Activated naive CD8-positive, alpha-beta T cell treated with anti-CD3 and anti-CD28 coated beads, Interleukin-2, amount 10 ng/mL, durations not matched to agents 7 days and 5 days (primary cell): ENCODE data around the gene CKB. TPM values are rescaled to one million over a fixed set of nuclear protein-coding genes. Genes with fewer than 3 reads are reported as not detected.

Experiments used
- ATAC-seq: fragments of 150-1000 bp; cut with Tn5 transposase; one replicate; pipeline ENCODE4 v1.10.0; 2021; ENCODE audit warnings: low read depth, moderate library complexity
- POLR2A ChIA-PET: fragments of 350-600 bp; sonication (Branson Sonifier 250); formaldehyde crosslinking; loops from one replicate; lab custom pipeline; 2021; ENCODE audit warnings: antibody characterized with exemption; lab: Charles Lee
- DNase-seq: peaks from one replicate; pipeline ENCODE4 v3.0.0; 2021
- H3K27ac Mint-ChIP-seq: one replicate; pipeline ENCODE4 v1.8.0; 2022; ENCODE audit warnings: mild to moderate bottlenecking, mixed read lengths
- H3K27me3 Mint-ChIP-seq: one replicate; pipeline ENCODE4 v1.8.0; 2022; ENCODE audit warnings: mild to moderate bottlenecking, moderate library complexity, mixed read lengths
- H3K36me3 Mint-ChIP-seq: one replicate; pipeline ENCODE4 v1.8.0; 2021; ENCODE audit warnings: mild to moderate bottlenecking, mixed read lengths
- H3K4me1 Mint-ChIP-seq: one replicate; pipeline ENCODE4 v1.8.0; 2021; ENCODE audit warnings: mixed read lengths
- H3K4me3 Mint-ChIP-seq: one replicate; pipeline ENCODE4 v1.8.0; 2022; ENCODE audit warnings: mild to moderate bottlenecking, moderate library complexity, mixed read lengths
- H3K9me3 Mint-ChIP-seq: one replicate; pipeline ENCODE4 v1.8.0; 2021; ENCODE audit warnings: mixed read lengths
- total RNA-seq, 2 experiments: library from RNA; stranded (reverse); gene quantifications; one replicate each; pipeline ENCODE4 v1.2.3, GENCODE V29; 2021

CKB gene
- total RNA-seq, 2 experiments from 2014 or later = 4.3 to 4.4 TPM

DNA sequence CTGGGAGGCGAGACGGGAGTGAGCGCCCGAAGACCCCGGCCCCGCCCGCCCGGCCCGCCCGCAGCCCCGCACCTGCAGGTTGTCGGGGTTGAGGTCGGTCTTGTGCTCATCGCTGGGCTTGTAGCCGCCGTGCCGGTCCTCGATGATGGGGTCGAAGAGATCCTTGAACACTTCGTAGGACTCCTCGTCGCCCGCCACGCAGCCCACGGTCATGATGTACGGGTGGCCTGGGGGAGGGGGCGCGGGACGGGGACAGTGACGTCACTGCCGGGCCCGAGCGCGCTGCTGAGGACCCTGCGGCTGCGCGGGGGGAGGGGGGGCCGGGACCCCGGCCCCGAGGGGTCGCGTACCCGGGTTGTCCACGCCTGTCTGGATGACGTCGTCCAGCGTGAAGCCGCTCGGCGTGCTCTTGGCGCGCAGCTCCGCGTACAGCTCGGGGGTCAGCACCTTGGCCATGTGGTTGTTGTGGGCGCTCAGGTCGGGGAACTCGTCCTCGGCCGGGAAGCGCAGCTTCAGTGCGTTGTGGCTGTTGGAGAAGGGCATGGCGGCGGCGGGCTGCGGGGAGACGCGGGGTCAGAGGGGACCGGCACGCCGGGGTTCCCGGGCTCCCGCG lies 573 bp downstream of the CKB start:
- H3K4me3 Mint-ChIP-seq = peak overlapping the region; percentile 40
- H3K9me3 Mint-ChIP-seq = no peaks in the 10 kb centered on the region
- H3K36me3 Mint-ChIP-seq = no peaks in the 10 kb centered on the region
- H3K4me1 Mint-ChIP-seq = peaks cover 14% of the 10 kb centered on the region
- no peak overlapping the region for H3K27ac Mint-ChIP-seq
- peaks cover 18% of the 10 kb centered on the region for H3K27me3 Mint-ChIP-seq
- DNase-seq (no peak), ATAC-seq (no peak)
- POLR2A ChIA-PET = interaction anchor here (1.0 to 2.0 kb wide), 3 partner anchors 22 to 188 kb away, joined by 3 to 10 read pairs (median 3); partner anchors contain the start of genes BAG5 and EIF5

DNA sequence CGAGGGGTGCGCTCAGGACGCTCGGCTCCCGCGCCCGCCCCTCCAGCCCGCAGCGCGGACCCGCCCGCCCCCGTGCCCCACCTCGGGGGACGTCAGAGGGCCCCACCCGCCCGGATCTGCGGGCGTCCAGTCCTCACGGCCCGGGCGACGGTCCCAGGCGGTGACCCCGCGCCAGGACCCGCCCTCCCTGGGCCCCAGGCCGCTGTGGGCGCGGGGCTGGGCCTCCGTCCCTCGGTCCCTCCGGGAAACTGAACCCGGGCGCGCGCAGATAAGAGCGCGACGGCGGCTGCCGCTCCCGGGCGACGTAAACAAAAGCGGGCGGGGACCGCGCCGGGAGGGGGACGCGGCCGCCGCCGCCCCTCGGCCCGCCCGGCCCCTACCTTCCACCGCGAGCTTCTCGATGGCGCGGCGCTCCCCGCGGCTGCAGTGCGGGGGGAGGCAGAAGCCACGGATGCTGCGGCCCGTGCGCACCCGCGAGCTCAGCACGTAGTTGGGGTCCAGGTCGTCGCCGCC lies 1.1 kb downstream of the CKB start:
- H3K36me3 Mint-ChIP-seq = no peaks in the 10 kb centered on the region
- H3K27ac Mint-ChIP-seq = no peak overlapping the region
- peaks cover 18% of the 10 kb centered on the region for H3K27me3 Mint-ChIP-seq
- DNase-seq (peak; percentile 59), ATAC-seq (peak; percentile 20)
- POLR2A ChIA-PET = interaction anchor here (1.0 to 2.0 kb wide), 5 partner anchors 13 to 187 kb away, joined by 3 to 10 read pairs (median 4); partner anchors contain the start of genes BAG5 and EIF5
- no peaks in the 10 kb centered on the region for H3K9me3 Mint-ChIP-seq
- H3K4me1 Mint-ChIP-seq = peaks cover 8% of the 10 kb centered on the region
- H3K4me3 Mint-ChIP-seq = peak overlapping the region; percentile 22

DNA sequence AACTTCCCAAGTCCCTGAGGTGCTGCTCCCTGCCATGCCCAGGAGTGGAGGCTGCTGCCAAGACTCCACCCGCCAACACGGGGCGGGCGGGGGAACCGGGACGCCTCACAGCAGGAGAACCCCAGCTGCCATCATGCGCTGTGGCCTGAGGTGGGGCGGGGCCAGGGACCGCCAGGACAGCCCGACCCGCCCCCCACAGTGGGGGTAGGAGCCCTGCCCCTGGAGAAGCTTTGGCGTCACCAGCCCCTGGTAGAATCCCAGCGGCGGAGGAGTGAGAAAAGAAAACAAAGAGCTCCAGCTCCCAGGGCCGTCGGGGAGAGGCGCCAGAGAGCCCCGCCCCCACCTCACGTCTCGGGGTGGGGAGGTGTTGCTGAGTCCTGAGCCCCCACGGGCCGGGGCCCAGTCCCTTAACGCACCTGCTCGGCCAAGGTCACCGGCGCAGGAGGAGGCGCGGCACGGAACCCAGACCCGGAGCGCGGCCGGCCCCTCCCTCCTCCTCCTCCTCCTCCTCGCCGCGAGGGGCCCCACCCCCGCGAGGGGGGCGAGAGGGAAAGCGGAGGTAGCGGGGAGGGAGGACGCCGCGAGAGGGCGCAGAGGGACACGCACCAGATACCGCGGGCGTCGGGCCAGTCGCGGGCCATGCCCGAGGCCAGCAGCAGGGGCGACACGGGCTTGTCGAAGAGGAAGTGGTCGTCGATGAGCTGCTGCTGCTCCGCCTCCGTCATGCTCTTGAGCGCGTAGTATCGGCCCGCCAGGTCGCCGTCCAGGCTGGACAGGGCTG lies 1.8 kb downstream of the CKB start:
- H3K9me3 Mint-ChIP-seq = no peaks in the 10 kb centered on the region
- H3K4me3 Mint-ChIP-seq = peak overlapping the region; percentile 58
- no peak overlapping the region for H3K27ac Mint-ChIP-seq
- POLR2A ChIA-PET = interaction anchor here (1.0 to 2.0 kb wide), 5 partner anchors 14 to 187 kb away, joined by 3 to 10 read pairs (median 4); partner anchors contain the start of genes BAG5 and EIF5
- ATAC-seq = peak; percentile 68
- DNase-seq = peak; percentile 77
- H3K4me1 Mint-ChIP-seq = peaks cover 8% of the 10 kb centered on the region
- H3K27me3 Mint-ChIP-seq = peaks cover 18% of the 10 kb centered on the region
- no peaks in the 10 kb centered on the region for H3K36me3 Mint-ChIP-seq

DNA sequence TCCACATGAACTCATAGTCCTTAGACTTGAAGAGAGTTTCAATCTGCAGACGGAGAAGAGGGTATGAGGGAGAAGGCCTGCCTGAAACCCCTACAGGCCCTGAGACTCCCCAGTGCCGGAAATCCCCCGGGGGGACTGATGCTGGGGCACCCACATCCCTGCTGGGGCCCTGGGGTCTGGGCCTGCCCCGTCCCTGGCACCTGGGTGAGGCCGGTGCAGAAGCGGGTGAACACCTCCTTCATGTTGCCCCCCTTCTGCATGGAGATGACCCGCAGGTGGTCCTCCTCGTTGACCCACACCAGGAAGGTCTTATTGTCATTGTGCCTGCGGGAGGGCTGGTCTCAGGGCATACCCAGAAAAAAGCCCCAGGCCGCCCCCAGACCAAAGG lies 2.4 kb downstream of the CKB start:
- H3K36me3 Mint-ChIP-seq = no peaks in the 10 kb centered on the region
- H3K9me3 Mint-ChIP-seq = no peaks in the 10 kb centered on the region
- ATAC-seq = no peak
- H3K27me3 Mint-ChIP-seq = peaks cover 18% of the 10 kb centered on the region
- peak; percentile 39 for DNase-seq
- POLR2A ChIA-PET = interaction anchor here (2.0 kb wide), 1 partner anchor 42 kb away, joined by 10 read pairs; the partner anchor contains the start of gene BAG5
- H3K4me1 Mint-ChIP-seq = peaks cover 8% of the 10 kb centered on the region
- H3K4me3 Mint-ChIP-seq = peak overlapping the region; percentile 45
- no peak overlapping the region for H3K27ac Mint-ChIP-seq

DNA sequence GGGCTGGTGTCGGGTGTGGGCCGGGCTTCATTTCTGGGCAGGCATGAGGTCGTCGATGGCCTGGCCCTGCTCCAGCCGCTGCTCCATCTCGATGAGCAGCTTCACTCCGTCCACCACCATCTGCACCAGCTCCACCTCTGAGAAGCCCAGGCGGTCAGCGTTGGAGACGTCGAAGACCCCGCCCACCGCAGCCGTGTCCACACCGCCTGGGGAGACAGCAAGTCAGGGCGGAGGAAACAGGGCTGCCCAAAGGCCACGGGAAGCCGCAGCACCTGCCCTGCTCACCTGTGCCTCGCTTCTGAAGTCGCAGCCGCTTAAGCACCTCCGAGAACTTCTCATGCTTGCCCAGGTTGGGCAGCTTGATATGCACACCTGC lies 2.8 kb downstream of the CKB start:
- ATAC-seq = no peak
- no peaks in the 10 kb centered on the region for H3K9me3 Mint-ChIP-seq
- H3K36me3 Mint-ChIP-seq = no peaks in the 10 kb centered on the region
- peak; percentile 34 for DNase-seq
- H3K27ac Mint-ChIP-seq = no peak overlapping the region
- POLR2A ChIA-PET = interaction anchor here (0.7 kb wide), 1 partner anchor 20 kb away, joined by 3 read pairs; no protein-coding TSS in a partner anchor
- H3K4me1 Mint-ChIP-seq = peaks cover 8% of the 10 kb centered on the region
- peaks cover 16% of the 10 kb centered on the region for H3K27me3 Mint-ChIP-seq
- peak overlapping the region; percentile 45 for H3K4me3 Mint-ChIP-seq

DNA sequence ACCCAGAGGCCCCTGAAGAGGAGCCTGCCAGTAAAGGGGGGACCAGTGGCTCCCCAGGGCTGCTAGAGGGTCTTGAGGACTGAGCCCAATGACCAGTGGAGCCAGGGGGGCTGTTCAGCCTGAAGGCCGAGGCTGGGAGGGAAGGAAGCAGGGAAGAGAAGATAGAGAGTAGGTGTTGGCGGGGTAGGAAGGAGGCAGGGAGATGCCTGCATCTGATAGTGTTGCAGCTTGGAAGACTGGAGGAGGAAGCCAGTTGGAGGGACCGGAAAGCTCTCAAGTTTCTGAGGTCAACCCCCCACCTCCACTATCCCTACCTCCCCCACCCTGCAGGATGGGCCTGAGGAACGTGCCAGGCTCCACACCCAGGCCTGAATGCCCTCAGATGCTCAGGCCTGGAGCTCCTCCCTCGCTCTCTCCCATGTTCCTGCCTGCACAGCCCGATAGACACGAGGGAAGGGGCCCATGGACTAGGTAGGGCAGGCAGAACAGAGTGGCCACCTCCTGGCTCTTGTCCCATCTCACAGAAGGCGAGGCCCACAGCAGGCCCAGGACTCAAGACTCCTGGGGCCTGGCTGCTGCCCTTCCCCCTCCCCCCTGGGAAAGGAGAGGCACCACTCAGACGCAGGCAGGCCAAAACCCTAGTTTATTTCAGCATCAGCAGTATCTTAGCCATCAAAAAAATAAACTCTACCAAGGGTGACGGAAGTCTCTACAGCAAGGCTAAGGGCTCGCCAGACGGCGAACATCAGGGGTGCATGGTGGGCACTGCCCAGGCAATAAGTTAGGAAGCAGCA lies 3.4 kb downstream of the CKB start:
- Mint-ChIP-seq H3K27ac (peak overlapping the region; percentile 70), H3K9me3 (no peaks in the 10 kb centered on the region), H3K36me3 (no peaks in the 10 kb centered on the region), H3K27me3 (peaks cover 11% of the 10 kb centered on the region), H3K4me1 (peaks cover 8% of the 10 kb centered on the region), H3K4me3 (peak overlapping the region; percentile 63)
- POLR2A ChIA-PET = interaction anchor here (0.6 to 1.6 kb wide), 4 partner anchors 9 to 43 kb away, joined by 3 to 6 read pairs (median 3); partner anchors contain the start of genes BAG5, COA8 and TRMT61A
- DNase-seq = peak; percentile 36
- ATAC-seq = no peak

DNA sequence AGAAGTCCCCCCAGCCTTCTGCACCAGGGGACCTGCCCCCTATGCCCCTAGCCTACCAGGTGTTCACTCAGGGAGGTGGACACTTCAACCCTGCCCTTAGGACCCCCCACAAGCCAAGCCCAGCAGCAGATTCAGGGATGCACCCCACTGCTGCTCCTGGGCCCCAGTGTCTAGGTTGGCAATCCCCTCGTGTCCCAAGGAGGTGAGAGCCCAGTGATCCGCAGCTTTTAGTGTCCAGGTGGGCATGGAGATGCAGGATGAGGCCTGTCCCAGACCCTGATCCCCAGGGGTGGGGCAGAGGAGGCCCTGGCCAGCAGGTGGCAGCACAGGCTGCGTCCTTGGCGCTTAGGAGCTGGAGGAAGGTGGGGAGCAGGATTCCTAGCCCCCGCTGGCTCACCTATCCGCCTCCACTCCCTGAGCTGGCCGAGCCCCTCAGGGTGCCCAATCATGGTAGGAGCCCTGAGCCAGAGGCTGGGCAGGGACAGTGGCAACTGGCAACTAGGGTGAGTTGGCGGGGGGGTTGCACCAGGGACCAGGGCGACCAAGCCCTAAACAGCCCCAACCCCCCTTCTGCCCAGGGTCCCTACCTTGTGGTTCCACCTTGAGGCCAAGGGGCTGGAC lies 4.1 kb downstream of the CKB start:
- POLR2A ChIA-PET = interaction anchor here (0.6 to 1.6 kb wide), 4 partner anchors 10 to 129 kb away, joined by 3 to 6 read pairs (median 3); partner anchors contain the start of genes BAG5, COA8 and TRMT61A
- Mint-ChIP-seq H3K9me3 (no peaks in the 10 kb centered on the region), H3K36me3 (no peaks in the 10 kb centered on the region), H3K27me3 (peaks cover 4% of the 10 kb centered on the region), H3K4me3 (peak overlapping the region; percentile 13), H3K27ac (no peak overlapping the region), H3K4me1 (peaks cover 8% of the 10 kb centered on the region)
- ATAC-seq (peak; percentile 42), DNase-seq (peak; percentile 76)

DNA sequence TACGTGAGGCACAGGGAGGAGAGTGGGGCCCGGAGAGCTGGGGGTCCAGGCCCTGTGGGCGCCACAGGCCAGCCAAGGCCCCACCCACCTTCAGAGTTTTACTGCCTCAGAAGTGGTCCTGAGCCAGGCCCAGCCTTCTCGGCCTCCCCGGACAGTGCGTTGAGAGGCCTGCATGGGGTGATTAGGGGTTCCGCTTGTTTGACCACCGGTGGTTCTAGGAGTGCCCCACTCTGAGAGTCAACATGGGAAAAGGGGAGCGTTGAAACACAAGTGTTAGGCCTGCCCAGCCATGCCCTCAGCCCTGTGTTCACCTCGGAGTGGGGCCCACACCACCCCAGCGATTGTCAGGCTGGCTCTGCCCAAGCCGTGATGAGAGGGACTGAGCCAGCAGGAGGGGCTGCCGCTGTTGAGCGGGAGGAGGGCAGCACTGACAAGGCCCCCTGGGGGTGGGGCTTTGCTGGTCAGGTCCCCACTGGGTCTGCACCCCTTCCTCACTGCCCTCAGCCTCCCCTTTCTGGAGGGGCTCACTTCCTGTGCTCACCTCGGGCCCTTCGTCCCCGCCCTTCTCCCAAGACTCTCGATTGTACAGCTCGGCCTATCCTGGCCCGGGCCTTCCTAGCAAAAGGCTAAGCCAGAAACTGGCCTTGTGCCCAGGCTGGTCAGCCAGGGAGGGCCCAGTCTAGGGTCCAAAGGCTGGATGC lies 4.8 kb downstream of the CKB start:
- H3K36me3 Mint-ChIP-seq = no peaks in the 10 kb centered on the region
- H3K27me3 Mint-ChIP-seq = no peaks in the 10 kb centered on the region
- ATAC-seq = no peak
- no peak overlapping the region for H3K4me3 Mint-ChIP-seq
- no peaks in the 10 kb centered on the region for H3K9me3 Mint-ChIP-seq
- DNase-seq = no peak
- H3K4me1 Mint-ChIP-seq = peaks cover 8% of the 10 kb centered on the region
- POLR2A ChIA-PET = interaction anchor here (0.6 to 1.6 kb wide), 3 partner anchors 30 to 129 kb away, joined by 3 to 6 read pairs (median 3); partner anchors contain the start of genes BAG5 and COA8
- no peak overlapping the region for H3K27ac Mint-ChIP-seq

DNA sequence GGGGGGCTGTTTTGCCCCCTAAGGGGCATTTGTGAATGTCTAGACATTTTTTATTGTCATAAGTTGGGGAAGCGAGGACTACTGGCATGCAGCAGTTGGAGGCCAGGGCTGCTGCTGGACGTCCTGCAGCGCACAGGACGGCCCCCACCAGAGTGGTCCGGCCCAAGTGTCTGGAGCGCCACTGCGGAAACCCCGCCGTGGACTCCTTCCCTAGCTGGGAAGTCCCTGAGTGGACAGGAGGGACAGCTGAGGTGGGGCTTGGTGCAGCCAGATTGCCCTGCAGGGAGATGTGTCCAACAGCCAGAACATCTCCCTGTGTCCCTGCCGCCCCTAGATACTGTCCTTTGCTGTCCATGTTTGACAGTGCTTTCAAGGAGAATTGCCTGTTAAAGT lies 5.5 kb downstream of the CKB start:
- DNase-seq = no peak
- ATAC-seq = no peak
- no peak overlapping the region for H3K27ac Mint-ChIP-seq
- H3K9me3 Mint-ChIP-seq = no peaks in the 10 kb centered on the region
- H3K4me3 Mint-ChIP-seq = no peak overlapping the region
- peaks cover 8% of the 10 kb centered on the region for H3K4me1 Mint-ChIP-seq
- H3K36me3 Mint-ChIP-seq = no peaks in the 10 kb centered on the region
- no peaks in the 10 kb centered on the region for H3K27me3 Mint-ChIP-seq
- POLR2A ChIA-PET = no interaction called here

DNA sequence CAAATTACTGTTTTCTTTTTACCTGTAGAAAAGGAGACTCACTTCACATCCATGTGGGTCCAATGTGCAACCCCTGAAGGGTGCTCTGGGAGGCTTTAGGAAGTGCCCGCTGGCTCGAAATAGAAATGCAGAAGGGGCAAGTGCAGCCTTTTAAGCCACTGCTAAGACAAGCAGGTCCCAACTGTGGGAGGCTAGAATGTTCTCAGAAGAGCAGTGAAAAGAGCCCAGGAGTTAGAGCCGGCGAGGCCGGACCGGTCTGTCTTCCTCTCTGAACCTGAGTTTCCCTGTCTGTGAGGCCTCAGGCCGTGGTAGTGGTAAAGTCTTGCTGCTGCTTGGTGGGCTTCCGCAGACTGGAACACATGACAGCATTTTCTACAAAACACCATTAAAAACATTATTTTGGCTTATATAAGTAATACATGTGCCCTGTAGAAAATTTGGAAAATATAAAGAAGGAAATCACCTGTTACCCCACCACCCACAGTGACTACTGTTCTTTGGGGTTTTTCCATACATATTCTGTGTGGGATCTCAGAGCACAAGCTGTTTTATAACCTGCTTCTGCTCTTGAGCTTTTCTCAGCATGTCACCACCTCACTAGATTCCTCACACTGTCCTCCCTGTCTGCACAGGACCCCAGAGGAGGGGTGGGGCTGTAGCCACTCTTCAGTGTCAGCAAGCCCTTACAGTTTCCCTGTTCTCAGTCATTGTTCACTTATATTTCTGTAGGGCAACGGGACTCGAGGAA lies 6.0 kb downstream of the CKB start:
- Mint-ChIP-seq H3K27me3 (no peaks in the 10 kb centered on the region), H3K27ac (no peak overlapping the region)
- POLR2A ChIA-PET = no interaction called here

DNA sequence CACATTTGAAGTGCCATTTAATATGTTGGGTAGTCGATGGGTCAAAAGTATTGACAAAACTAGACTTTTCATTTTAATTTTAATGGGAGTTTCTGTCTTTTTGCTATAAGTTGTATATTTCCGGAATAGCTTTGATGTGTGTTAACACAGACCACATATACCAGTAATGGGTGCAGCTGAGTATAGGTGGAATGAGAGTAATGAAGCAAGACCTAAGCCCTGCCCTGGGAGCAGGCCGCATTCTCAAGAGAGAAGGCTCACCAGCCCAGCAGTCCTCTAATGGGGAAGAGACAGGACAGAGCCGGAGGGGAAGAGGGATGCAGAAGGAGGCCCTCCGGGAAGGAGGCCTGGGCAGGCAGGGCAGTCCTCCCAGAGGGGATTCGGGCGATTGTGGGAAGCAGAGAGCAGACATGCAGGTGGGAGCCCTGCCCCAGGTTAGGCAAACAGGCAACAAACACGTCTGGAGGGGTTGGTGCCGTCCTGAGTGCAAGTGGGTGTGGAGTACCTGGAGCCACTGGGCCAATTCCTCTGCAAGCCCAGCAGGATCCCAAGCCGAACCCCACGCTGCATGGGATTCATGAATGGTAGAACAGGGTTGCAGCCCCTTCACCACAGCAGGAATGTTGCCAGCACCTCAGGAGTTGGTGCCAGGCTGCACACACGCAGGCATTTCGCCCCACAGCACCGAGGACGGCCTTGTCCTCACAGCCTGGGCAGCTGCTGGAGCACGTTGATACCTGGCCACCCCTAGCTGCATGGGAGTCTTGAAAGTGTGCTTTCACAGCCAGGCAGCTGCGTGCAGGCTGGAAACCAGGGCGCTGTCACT lies 7.8 kb downstream of the CKB start:
- peak overlapping the region; percentile 33 for H3K27ac Mint-ChIP-seq
- no peaks in the 10 kb centered on the region for H3K27me3 Mint-ChIP-seq
- H3K4me3 Mint-ChIP-seq = no peak overlapping the region
- ATAC-seq (no peak), DNase-seq (no peak)
- POLR2A ChIA-PET = no interaction called here
- H3K4me1 Mint-ChIP-seq = peaks cover 8% of the 10 kb centered on the region
- peaks cover 2% of the 10 kb centered on the region for H3K36me3 Mint-ChIP-seq
- no peaks in the 10 kb centered on the region for H3K9me3 Mint-ChIP-seq

More for the DNA sequence above, 6.0 kb downstream of the CKB start:
- ATAC-seq (no peak), DNase-seq (peak; percentile 11)
- Mint-ChIP-seq H3K36me3 (no peaks in the 10 kb centered on the region), H3K4me1 (peaks cover 8% of the 10 kb centered on the region), H3K4me3 (no peak overlapping the region), H3K9me3 (no peaks in the 10 kb centered on the region)
